K562 (cell line): ENCODE data around the gene BRAT1. TPM values are rescaled to one million over a fixed set of nuclear protein-coding genes. Genes with fewer than 3 reads are reported as not detected.

Experiments
- ATAC-seq: fragments of 200-7000 bp; cut with Tn5 transposase; 3 replicates; pipeline ENCODE4 v1.9.1; 2020; ENCODE audit warnings: moderate library complexity
- BruUV-seq: library from RNA; stranded (reverse); fragments of 400-500 nt; replicated peaks from 2 replicates; lab custom pipeline; 2021; lab: Mats Ljungman, UMichigan
- CTCF ChIA-PET: fragments of 300-600 bp; formaldehyde crosslinking; extraction: SDS; loops from one replicate; lab custom pipeline; 2021; ENCODE audit warnings: low intra/inter-chr PET ratio; lab: Yijun Ruan, JAX
- POLR2A ChIA-PET: fragments of 300-600, 350-650 bp; sonication (Branson Sonifier 250); formaldehyde crosslinking; extraction: SDS; loops from one replicate; lab custom pipeline; 2021; ENCODE audit warnings: antibody characterized with exemption, inconsistent platforms; lab: Yijun Ruan, JAX
- DNase-seq, 4 experiments: peaks; one replicate each; pipeline versions ENCODE4 v3.0.0 to v3.0.0-alpha.2; 2011 to 2018; ENCODE audit warnings: low spot score in 3 of 4, mixed read lengths in 3 of 4; ENCODE audit errors: extremely low read depth in 1 of 4
- FAIRE-seq: peaks from 2 replicates; lab custom pipeline; 2011; peaks lifted over from hg19 to GRCh38; lab: Jason Lieb, UNC
- H2AFZ ChIP-seq: 2 replicates; pipeline ENCODE4 v1.6.0; 2011; ENCODE audit warnings: low read depth, low read length, control low read depth, inconsistent platforms
- H3K27ac ChIP-seq: fragments of 200-600 bp; 3 replicates; pipeline ENCODE4 v1.8.0; 2011; ENCODE audit warnings: low read depth, mild to moderate bottlenecking, control low read depth, inconsistent platforms, low read length, moderate library complexity, mixed read lengths; ENCODE audit errors: extremely low read depth
- H3K27me3 ChIP-seq, 2 experiments: fragments of 300-600 bp in 1 of 2; 2 replicates in 1 of 2; 3 replicates in 1 of 2; pipeline versions ENCODE4 v1.6.0 to v1.8.0; 2011; ENCODE audit warnings: inconsistent platforms in 2 of 2, low read length in 2 of 2, mild to moderate bottlenecking in 1 of 2, mixed read lengths in 1 of 2, moderate library complexity in 1 of 2; ENCODE audit not compliant: control insufficient read depth in 2 of 2, insufficient read depth in 2 of 2
- H3K36me3 ChIP-seq: fragments of 300-600 bp; 3 replicates; pipeline ENCODE4 v1.8.0; 2011; ENCODE audit warnings: mild to moderate bottlenecking, low read length, inconsistent platforms; ENCODE audit not compliant: control insufficient read depth, insufficient read depth
- H3K4me1 ChIP-seq, 2 experiments: fragments of 200-600 bp in 1 of 2; replicated peaks in 1 of 2; 2 replicates in 1 of 2; 3 replicates in 1 of 2; pipeline versions ENCODE4 v1.5.1 to v1.8.0; 2011; ENCODE audit warnings: inconsistent platforms in 2 of 2, low read length in 2 of 2, mild to moderate bottlenecking in 1 of 2, mixed read lengths in 1 of 2, moderate library complexity in 1 of 2; ENCODE audit not compliant: control insufficient read depth in 2 of 2, insufficient read depth in 2 of 2
- H3K4me2 ChIP-seq: 2 replicates; pipeline ENCODE4 v1.6.1; 2011; ENCODE audit warnings: low read length, control low read depth, inconsistent platforms, mixed read lengths; ENCODE audit not compliant: insufficient read depth
- H3K4me3 ChIP-seq: fragments of 200-600 bp; sonication (generic), shearing (Covaris generic); 2 replicates; pipeline ENCODE4 v1.5.1; 2016; ENCODE audit warnings: control low read depth, inconsistent platforms
- H3K79me2 ChIP-seq: fragments of 200-600 bp; 3 replicates; pipeline ENCODE4 v1.8.0; 2011; ENCODE audit warnings: low read length, inconsistent platforms; ENCODE audit not compliant: control insufficient read depth, insufficient read depth
- H3K9ac ChIP-seq, 2 experiments: 2 replicates each; pipeline versions ENCODE4 v1.6.0 to v1.6.1; 2011; ENCODE audit warnings: low read depth in 2 of 2, low read length in 2 of 2, control low read depth in 1 of 2, inconsistent platforms in 1 of 2, mild to moderate bottlenecking in 1 of 2, mixed read lengths in 1 of 2; ENCODE audit not compliant: insufficient read depth in 1 of 2
- H3K9me1 ChIP-seq: one replicate; pipeline ENCODE4 v1.6.0; 2011; ENCODE audit warnings: inconsistent platforms, mild to moderate bottlenecking, low read length, moderate library complexity; ENCODE audit not compliant: control insufficient read depth, insufficient read depth
- H3K9me3 ChIP-seq: replicated peaks from 2 replicates; pipeline ENCODE4 v1.5.1; 2011; ENCODE audit warnings: low read depth, low read length, inconsistent platforms; ENCODE audit not compliant: control insufficient read depth, insufficient read depth
- H4K20me1 ChIP-seq: replicated peaks from 2 replicates; pipeline ENCODE4 v1.6.1; 2011; ENCODE audit warnings: low read length, inconsistent platforms, mixed read lengths; ENCODE audit not compliant: control insufficient read depth, insufficient read depth
- CAMTA2 ChIP-seq: fragments of 250-450 bp; sonication (Bioruptor Pico); conservative IDR thresholded peaks from 2 replicates; pipeline ENCODE4 v1.5.1; 2022
- ETS1 ChIP-seq: conservative IDR thresholded peaks from 2 replicates; pipeline ENCODE4 v1.6.1; 2011; ENCODE audit warnings: low read depth, mild to moderate bottlenecking, low read length; ENCODE audit not compliant: control insufficient read depth
- FOXM1 ChIP-seq, 2 experiments: fragments of 450-650 bp in 1 of 2; sonication (generic) in 1 of 2; formaldehyde crosslinking in 1 of 2; IDR thresholded peaks; 2 replicates each; pipeline versions ENCODE4 v1.6.1 to v1.9.0; 2017 to 2022; ENCODE audit warnings: low read depth in 2 of 2, mild to moderate bottlenecking in 2 of 2, missing genetic modification reagents in 1 of 2, moderate library complexity in 1 of 2
- HNRNPL ChIP-seq: fragments of 200-400 bp; formaldehyde crosslinking; IDR thresholded peaks from 2 replicates; pipeline ENCODE4 v1.6.1; 2017; ENCODE audit warnings: low read depth, mild to moderate bottlenecking, low read length
- KDM5B ChIP-seq: fragments of 200-600 bp; sonication (generic); IDR thresholded peaks from 2 replicates; pipeline ENCODE4 v1.6.1; 2012; ENCODE audit warnings: low read depth, mild to moderate bottlenecking, moderate library complexity, low read length, control low read depth, inconsistent platforms; ENCODE audit not compliant: insufficient replicate concordance
- NFXL1 ChIP-seq: fragments of 450-650 bp; formaldehyde crosslinking; IDR thresholded peaks from 2 replicates; pipeline ENCODE4 v1.4.0; 2021; ENCODE audit warnings: mild to moderate bottlenecking
- OTX1 ChIP-seq: fragments of 450-650 bp; formaldehyde crosslinking; IDR thresholded peaks from 2 replicates; pipeline ENCODE4 v1.4.0; 2022; ENCODE audit warnings: mild to moderate bottlenecking
- PCBP2 ChIP-seq: fragments of 200-400 bp; formaldehyde crosslinking; IDR thresholded peaks from 2 replicates; pipeline ENCODE4 v1.6.1; 2018; ENCODE audit warnings: low read length, low read depth, mild to moderate bottlenecking, moderate library complexity; ENCODE audit not compliant: poor library complexity, severe bottlenecking
- POLR2AphosphoS5 ChIP-seq: IDR thresholded peaks from 2 replicates; pipeline ENCODE4 v1.6.1; 2011; ENCODE audit warnings: mild to moderate bottlenecking, low read depth, low read length, moderate library complexity; ENCODE audit not compliant: control insufficient read depth, insufficient read depth
- SNIP1 ChIP-seq: fragments of 450-650 bp; IDR thresholded peaks from 2 replicates; pipeline ENCODE4 v1.7.1; 2017; ENCODE audit warnings: low read depth, mild to moderate bottlenecking
- TGIF2 ChIP-seq: sonication (generic); formaldehyde crosslinking; IDR thresholded peaks from 2 replicates; pipeline ENCODE4 v1.8.1; 2022; ENCODE audit warnings: mild to moderate bottlenecking, missing genetic modification reagents, moderate library complexity
- TOE1 ChIP-seq, 2 experiments: fragments of 450-650 bp in 1 of 2; sonication (generic) in 1 of 2; formaldehyde crosslinking in 1 of 2; IDR thresholded peaks; 2 replicates each; pipeline versions ENCODE4 v1.7.1 to v1.8.0; 2016 to 2022; ENCODE audit warnings: borderline replicate concordance in 2 of 2, mild to moderate bottlenecking in 2 of 2, antibody characterized with exemption in 1 of 2, inconsistent platforms in 1 of 2, low read depth in 1 of 2, missing genetic modification reagents in 1 of 2, moderate library complexity in 1 of 2
- WHSC1 ChIP-seq: IDR thresholded peaks from one replicate; pipeline ENCODE4 v1.6.1; 2012; ENCODE audit warnings: low read length, control low read depth, inconsistent platforms
- ZKSCAN1 ChIP-seq: fragments of 150-350 bp; IDR thresholded peaks from 2 replicates; pipeline ENCODE4 v1.6.1; 2016; ENCODE audit warnings: low read depth, low read length
- ZNF408 ChIP-seq: fragments of 250-450 bp; sonication (Bioruptor Pico); IDR thresholded peaks from 2 replicates; pipeline ENCODE4 v1.4.0; 2020; ENCODE audit warnings: low read depth, mild to moderate bottlenecking, moderate library complexity
- ZNF551 ChIP-seq: fragments of 250-450 bp; sonication (Bioruptor Pico); IDR thresholded peaks from 2 replicates; pipeline ENCODE4 v1.5.0; 2021; ENCODE audit warnings: mild to moderate bottlenecking, moderate library complexity
- WGBS: fragments of 100-300 bp; shearing (Covaris generic); methylation state at CpG from one replicate; pipeline ENCODE4 v1.1.6; 2016; ENCODE audit warnings: low coverage, mixed read lengths; ENCODE audit not compliant: insufficient coverage; ENCODE audit errors: missing lambda C conversion rate; 5-methylcytosine and 5-hydroxymethylcytosine counted together
- in situ Hi-C: fragments of 300-500 bp; cut with MboI; formaldehyde crosslinking; loops from 4 replicates; pipeline ENCODE4 v1.15.0; 2018; ENCODE audit warnings: inconsistent platforms, mixed read lengths
- intact Hi-C: fragments of 100-400 bp; cut with micrococcal nuclease; formaldehyde crosslinking; loops from 2 replicates; pipeline ENCODE4 v1.14.2; 2022
- polyA plus RNA-seq, 8 experiments: library from polyadenylated mRNA; depleted of rRNA in 4 of 8; stranded (reverse) in 5 of 8; unstranded in 3 of 8; fragments of >200 nt; fragmentation: Nextera tagmentation in 2 of 8; fragmentation: Illumina TruSeq in 1 of 8; extraction: Ambion mirVana in 2 of 8; extraction: Trizol in 1 of 8; gene quantifications; 2 replicates each; pipeline versions ENCODE4 v1.2.1 to v1.2.3, GENCODE V29; 2011 to 2014; ENCODE audit warnings: inconsistent platforms in 1 of 8, missing spikeins in 1 of 8
- total RNA-seq, 7 experiments: library from RNA; depleted of rRNA in 6 of 7; stranded (reverse); fragments of >200 nt in 6 of 7; fragmentation: Illumina TruSeq in 2 of 7; extraction: Trizol in 2 of 7; gene quantifications; 2 replicates each; pipeline versions ENCODE4 v1.2.1 to v1.2.3, GENCODE V29; 2011 to 2021; ENCODE audit warnings: low replicate concordance in 1 of 7
- TF ChIP-seq, protein P1 (sequence below): fragments of 450-650 bp; formaldehyde crosslinking; conservative IDR thresholded peaks from 2 replicates; pipeline ENCODE4 v1.4.0; 2022; ENCODE audit warnings: mild to moderate bottlenecking, missing genetic modification characterization
- TF ChIP-seq, protein P2 (sequence below): fragments of 450-650 bp; formaldehyde crosslinking; IDR thresholded peaks from 2 replicates; pipeline ENCODE4 v1.4.0; 2022; ENCODE audit warnings: mild to moderate bottlenecking, moderate library complexity

The BRAT1 gene
- total and polyA plus RNA-seq, 9 of the 15 experiments (the other 6 are each of a cell fraction or from before 2014, with no cell fraction given), result 0.13 to 49.6 (median 10.5) TPM

- TF ChIP-seq WHSC1, result no peak
These were observed 14.7 kb upstream of the BRAT1 start (continued) for GRCh38 chr7:2570021-2570420.

- H3K9me1 ChIP-seq, result no peaks in the 10 kb centered on the region
- in situ Hi-C loops, result no loop called here
- H2AFZ ChIP-seq, result no peak overlapping the region
- H3K4me1 ChIP-seq, result peaks cover 12 to 14% of the 10 kb centered on the region in 2 experiments; a peak in 4 of 5 replicates
- peaks cover 9% of the 10 kb centered on the region; the same call in 2 of the 3 replicates for H3K36me3 ChIP-seq
- no peaks in the 10 kb centered on the region for H3K79me2 ChIP-seq
- CTCF ChIA-PET, result no interaction called here
- H3K9me3 ChIP-seq, result no peaks in the 10 kb centered on the region
- POLR2A ChIA-PET, result interaction anchor here (1.0 kb wide), 1 partner anchor 16 kb away, joined by 3 read pairs; no protein-coding TSS in a partner anchor
- peaks cover 12% of the 10 kb centered on the region for H4K20me1 ChIP-seq
- TF ChIP-seq ZNF408 (CRISPR knock-in tag), result no peak
- TF ChIP-seq PCBP2, result no peak
- no peak for TF ChIP-seq HNRNPL
- no peak for TF ChIP-seq KDM5B
- TF ChIP-seq SNIP1, result no peak
- TF ChIP-seq TOE1 (IDR thresholded peaks at IDR 0.05; ENCODE audit: borderline replicate concordance), result no peak
- no peak for TF ChIP-seq TOE1 (CRISPR knock-in tag; IDR thresholded peaks at IDR 0.05; ENCODE audit: borderline replicate concordance, low read depth)
- TF ChIP-seq, protein P1, sequence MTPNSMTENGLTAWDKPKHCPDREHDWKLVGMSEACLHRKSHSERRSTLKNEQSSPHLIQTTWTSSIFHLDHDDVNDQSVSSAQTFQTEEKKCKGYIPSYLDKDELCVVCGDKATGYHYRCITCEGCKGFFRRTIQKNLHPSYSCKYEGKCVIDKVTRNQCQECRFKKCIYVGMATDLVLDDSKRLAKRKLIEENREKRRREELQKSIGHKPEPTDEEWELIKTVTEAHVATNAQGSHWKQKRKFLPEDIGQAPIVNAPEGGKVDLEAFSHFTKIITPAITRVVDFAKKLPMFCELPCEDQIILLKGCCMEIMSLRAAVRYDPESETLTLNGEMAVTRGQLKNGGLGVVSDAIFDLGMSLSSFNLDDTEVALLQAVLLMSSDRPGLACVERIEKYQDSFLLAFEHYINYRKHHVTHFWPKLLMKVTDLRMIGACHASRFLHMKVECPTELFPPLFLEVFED (CRISPR knock-in tag), result no peak
- TF ChIP-seq TGIF2 (CRISPR knock-in tag), result no peak
- TF ChIP-seq, protein P2, sequence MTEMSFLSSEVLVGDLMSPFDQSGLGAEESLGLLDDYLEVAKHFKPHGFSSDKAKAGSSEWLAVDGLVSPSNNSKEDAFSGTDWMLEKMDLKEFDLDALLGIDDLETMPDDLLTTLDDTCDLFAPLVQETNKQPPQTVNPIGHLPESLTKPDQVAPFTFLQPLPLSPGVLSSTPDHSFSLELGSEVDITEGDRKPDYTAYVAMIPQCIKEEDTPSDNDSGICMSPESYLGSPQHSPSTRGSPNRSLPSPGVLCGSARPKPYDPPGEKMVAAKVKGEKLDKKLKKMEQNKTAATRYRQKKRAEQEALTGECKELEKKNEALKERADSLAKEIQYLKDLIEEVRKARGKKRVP (CRISPR knock-in tag), result no peak
- TF ChIP-seq POLR2AphosphoS5, result no peak
- no peak for TF ChIP-seq OTX1 (CRISPR knock-in tag)
- no peak for TF ChIP-seq ETS1
- no peak for TF ChIP-seq CAMTA2 (CRISPR knock-in tag)
- TF ChIP-seq ZKSCAN1, result no peak
- TF ChIP-seq FOXM1 (IDR thresholded peaks at IDR 0.05; ENCODE audit: low read depth), result no peak
- TF ChIP-seq FOXM1 (CRISPR knock-in tag; IDR thresholded peaks at IDR 0.05; ENCODE audit: low read depth), result no peak
- TF ChIP-seq NFXL1 (CRISPR knock-in tag), result no peak
- no peak for TF ChIP-seq ZNF551 (CRISPR knock-in tag)
- H3K4me3 ChIP-seq, result no peak overlapping the region
- FAIRE-seq (no peak), ATAC-seq (no peak), DNase-seq (no peak)
- H3K27ac ChIP-seq, result no peak overlapping the region
- no peak overlapping the region for H3K9ac ChIP-seq
- no TSS peak for BruUV-seq
- 91% methylated on average over 14 of the region's 14 CpGs for WGBS
- H3K27me3 ChIP-seq, result no peaks in the 10 kb centered on the region
- no peak overlapping the region for H3K4me2 ChIP-seq
- intact Hi-C loops, result loop anchor here (5.0 to 10.0 kb wide), 3 partner anchors 85 to 115 kb away; partner anchors contain the start of genes AMZ1 and GRIFIN
These were observed 14.1 kb upstream of the BRAT1 start for GRCh38 chr7:2569421-2569820.
